Activated T-helper 1 cell treated with anti-CD3 and anti-CD28 coated beads, Interleukin-12 subunit alpha, Interleukin-12 subunit beta, Interleukin-2, Interleukin-4 antibody, amounts not matched to agents 30 ng/mL and 10 ng/mL and 1 ng/mL, durations not matched to agents 14 hours and 24 hours and 36 hours (primary cell): ENCODE measurements around the gene MYO9A. TPM values are rescaled to one million over a fixed set of nuclear protein-coding genes. Genes with fewer than 3 reads are reported as not detected.
"Not testable (repeated sequence)": the region's sequence is repeated elsewhere in the genome, so short reads cannot be mapped to it uniquely, and the experiment has no call there.

Experiments used
- DNase-seq: peaks from one replicate; pipeline ENCODE4 v3.0.0; 2021; ENCODE audit warnings: low spot score
- H3K27ac Mint-ChIP-seq: one replicate; pipeline ENCODE4 v1.8.0; 2021; ENCODE audit warnings: mild to moderate bottlenecking, mixed read lengths
- H3K27me3 Mint-ChIP-seq: one replicate; pipeline ENCODE4 v1.8.0; 2022; ENCODE audit warnings: mild to moderate bottlenecking, moderate library complexity, mixed read lengths; ENCODE audit not compliant: insufficient read depth
- H3K36me3 Mint-ChIP-seq: one replicate; pipeline ENCODE4 v1.8.0; 2021; ENCODE audit warnings: low read depth, mixed read lengths
- H3K4me1 Mint-ChIP-seq: one replicate; pipeline ENCODE4 v1.8.0; 2021; ENCODE audit warnings: low read depth, mixed read lengths
- H3K4me3 Mint-ChIP-seq: one replicate; pipeline ENCODE4 v1.8.0; 2021; ENCODE audit warnings: mild to moderate bottlenecking, moderate library complexity, mixed read lengths
- H3K9me3 Mint-ChIP-seq: one replicate; pipeline ENCODE4 v1.8.0; 2021; ENCODE audit warnings: mixed read lengths
- intact Hi-C: fragments of 100-400 bp; cut with micrococcal nuclease; formaldehyde crosslinking; loops from one replicate; pipeline ENCODE4 v1.15.1; 2024
- total RNA-seq: library from RNA; stranded (reverse); gene quantifications from 2 replicates; pipeline ENCODE4 v1.2.3, GENCODE V29; 2022

Gene MYO9A
- total RNA-seq, 1 donor from 2014 or later, result 15.2 TPM

- no peak overlapping the region for H3K4me3 Mint-ChIP-seq
- H3K9me3 Mint-ChIP-seq, result no peaks in the 10 kb centered on the region
- intact Hi-C loops, result no loop called here
- DNase-seq, result no peak
- H3K36me3 Mint-ChIP-seq, result no peaks in the 10 kb centered on the region
- no peak overlapping the region for H3K27ac Mint-ChIP-seq
- H3K4me1 Mint-ChIP-seq, result no peaks in the 10 kb centered on the region
- no peaks in the 10 kb centered on the region for H3K27me3 Mint-ChIP-seq
Measured at GRCh38 chr15:72005483-72005882, 112.5 kb downstream of the MYO9A start.

- Mint-ChIP-seq H3K4me1 (no peaks in the 10 kb centered on the region), H3K9me3 (no peaks in the 10 kb centered on the region), H3K4me3 (no peak overlapping the region), H3K36me3 (peaks cover 11% of the 10 kb centered on the region), H3K27me3 (peaks cover 3% of the 10 kb centered on the region), H3K27ac (no peak overlapping the region)
- intact Hi-C loops, result no loop called here
- DNase-seq, result no peak
Measured at GRCh38 chr15:71999807-72000206, 118.1 kb downstream of the MYO9A start.

- H3K9me3 Mint-ChIP-seq, H3K4me3 Mint-ChIP-seq, H3K27me3 Mint-ChIP-seq, DNase-seq, H3K4me1 Mint-ChIP-seq, intact Hi-C loops, H3K27ac Mint-ChIP-seq: not testable (repeated sequence)
- peaks cover 11% of the 10 kb centered on the region for H3K36me3 Mint-ChIP-seq
Measured at GRCh38 chr15:71998717-71999116, 119.2 kb downstream of the MYO9A start.

GRCh38 chr15:71997691-71998090 lies 120.3 kb downstream of the MYO9A start:
- Mint-ChIP-seq H3K4me3 (no peak overlapping the region), H3K27me3 (peaks cover 3% of the 10 kb centered on the region), H3K9me3 (no peaks in the 10 kb centered on the region), H3K4me1 (no peaks in the 10 kb centered on the region), H3K27ac (no peak overlapping the region), H3K36me3 (peaks cover 11% of the 10 kb centered on the region)
- intact Hi-C loops, result no loop called here
- no peak for DNase-seq

- Mint-ChIP-seq H3K27me3 (no peaks in the 10 kb centered on the region), H3K9me3 (no peaks in the 10 kb centered on the region), H3K4me1 (no peaks in the 10 kb centered on the region), H3K36me3 (no peaks in the 10 kb centered on the region), H3K4me3 (no peak overlapping the region), H3K27ac (no peak overlapping the region)
- intact Hi-C loops, result no loop called here
- DNase-seq, result no peak
Measured at GRCh38 chr15:71975816-71976150, 142.2 kb downstream of the MYO9A start.

GRCh38 chr15:71974211-71974610 lies 143.7 kb downstream of the MYO9A start:
- Mint-ChIP-seq H3K27ac (no peak overlapping the region), H3K4me1 (no peaks in the 10 kb centered on the region), H3K9me3 (no peaks in the 10 kb centered on the region), H3K36me3 (no peaks in the 10 kb centered on the region), H3K4me3 (no peak overlapping the region), H3K27me3 (peaks cover 1% of the 10 kb centered on the region)
- intact Hi-C loops, result no loop called here
- no peak for DNase-seq

GRCh38 chr15:71973366-71973765 lies 144.6 kb downstream of the MYO9A start:
- intact Hi-C loops, result no loop called here
- no peak for DNase-seq
- Mint-ChIP-seq H3K27ac (no peak overlapping the region), H3K4me3 (no peak overlapping the region), H3K36me3 (no peaks in the 10 kb centered on the region), H3K9me3 (no peaks in the 10 kb centered on the region), H3K4me1 (no peaks in the 10 kb centered on the region), H3K27me3 (peaks cover 1% of the 10 kb centered on the region)

GRCh38 chr15:71971905-71972304 lies 146.0 kb downstream of the MYO9A start:
- H3K9me3 Mint-ChIP-seq, result no peaks in the 10 kb centered on the region

GRCh38 chr15:71970435-71970834 lies 147.5 kb downstream of the MYO9A start:
- no peak overlapping the region for H3K4me3 Mint-ChIP-seq
- peaks cover 1% of the 10 kb centered on the region for H3K36me3 Mint-ChIP-seq
- intact Hi-C loops, result no loop called here
- no peaks in the 10 kb centered on the region for H3K4me1 Mint-ChIP-seq
- H3K27me3 Mint-ChIP-seq, result peaks cover 1% of the 10 kb centered on the region
- no peak overlapping the region for H3K27ac Mint-ChIP-seq
- DNase-seq, result no peak
- no peaks in the 10 kb centered on the region for H3K9me3 Mint-ChIP-seq

More at GRCh38 chr15:71971905-71972304, 146.0 kb downstream of the MYO9A start:
- intact Hi-C loops, result no loop called here
- no peak overlapping the region for H3K4me3 Mint-ChIP-seq
- DNase-seq, result no peak
- no peaks in the 10 kb centered on the region for H3K36me3 Mint-ChIP-seq
- no peaks in the 10 kb centered on the region for H3K4me1 Mint-ChIP-seq
- peaks cover 1% of the 10 kb centered on the region for H3K27me3 Mint-ChIP-seq
- H3K27ac Mint-ChIP-seq, result no peak overlapping the region

- intact Hi-C loops, result no loop called here
- H3K27me3 Mint-ChIP-seq, result peaks cover 1% of the 10 kb centered on the region
- no peaks in the 10 kb centered on the region for H3K4me1 Mint-ChIP-seq
- H3K4me3 Mint-ChIP-seq, result no peak overlapping the region
- H3K27ac Mint-ChIP-seq, result no peak overlapping the region
- H3K36me3 Mint-ChIP-seq, result peaks cover 1% of the 10 kb centered on the region
- no peak for DNase-seq
- H3K9me3 Mint-ChIP-seq, result no peaks in the 10 kb centered on the region
Measured at GRCh38 chr15:71962537-71962936, 155.4 kb downstream of the MYO9A start.

GRCh38 chr15:71957026-71957425 lies 160.9 kb downstream of the MYO9A start:
- Mint-ChIP-seq H3K27me3 (peaks cover 1% of the 10 kb centered on the region), H3K27ac (no peak overlapping the region), H3K4me3 (no peak overlapping the region), H3K36me3 (no peaks in the 10 kb centered on the region), H3K9me3 (no peaks in the 10 kb centered on the region), H3K4me1 (no peaks in the 10 kb centered on the region)
- intact Hi-C loops, result no loop called here
- no peak for DNase-seq

GRCh38 chr15:71951134-71951533 lies 166.8 kb downstream of the MYO9A start:
- intact Hi-C loops, result no loop called here
- no peaks in the 10 kb centered on the region for H3K9me3 Mint-ChIP-seq
- H3K27me3 Mint-ChIP-seq, result peaks cover 1% of the 10 kb centered on the region
- no peak for DNase-seq
- H3K4me1 Mint-ChIP-seq, result no peaks in the 10 kb centered on the region
- H3K27ac Mint-ChIP-seq, result no peak overlapping the region
- no peak overlapping the region for H3K4me3 Mint-ChIP-seq
- peaks cover 2% of the 10 kb centered on the region for H3K36me3 Mint-ChIP-seq

GRCh38 chr15:71945012-71945411 lies 172.9 kb downstream of the MYO9A start:
- no peak overlapping the region for H3K27ac Mint-ChIP-seq
- H3K4me1 Mint-ChIP-seq, result no peaks in the 10 kb centered on the region
- no peak overlapping the region for H3K4me3 Mint-ChIP-seq
- H3K9me3 Mint-ChIP-seq, result no peaks in the 10 kb centered on the region
- intact Hi-C loops, result no loop called here
- no peak for DNase-seq
- H3K36me3 Mint-ChIP-seq, result no peaks in the 10 kb centered on the region
- peaks cover 1% of the 10 kb centered on the region for H3K27me3 Mint-ChIP-seq

GRCh38 chr15:71943806-71944205 lies 174.1 kb downstream of the MYO9A start:
- no peak for DNase-seq
- Mint-ChIP-seq H3K4me3 (no peak overlapping the region), H3K27ac (no peak overlapping the region), H3K9me3 (no peaks in the 10 kb centered on the region), H3K27me3 (no peaks in the 10 kb centered on the region), H3K36me3 (no peaks in the 10 kb centered on the region), H3K4me1 (no peaks in the 10 kb centered on the region)
- intact Hi-C loops, result no loop called here
